Measurements from ENCODE around the gene TMEFF2.

Gene TMEFF2

DNA sequence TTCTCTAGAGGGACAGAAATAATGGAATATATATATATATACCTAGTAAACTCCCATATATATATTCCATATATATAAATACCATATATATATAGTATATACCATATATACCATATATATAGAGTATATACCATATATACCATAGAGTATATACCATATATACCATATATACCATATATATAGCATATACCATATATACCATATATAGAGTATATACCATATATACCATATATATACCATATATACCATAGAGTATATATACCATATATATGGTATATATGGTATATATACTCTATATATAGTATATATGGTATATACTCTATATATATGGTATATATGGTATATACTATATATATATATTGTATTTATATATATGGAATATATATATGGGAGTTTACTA, 285.9 kb downstream of the TMEFF2 start:
- H3K36me3 ChIP-seq (ENCODE audit: low read depth), result no peaks in the 10 kb centered on the region
- H3K27me3 ChIP-seq (ENCODE audit: insufficient read depth, poor library complexity, severe bottlenecking), result no peaks in the 10 kb centered on the region
- H3K4me3 ChIP-seq (ENCODE audit: severe bottlenecking), result no peak overlapping the region
- no peak for DNase-seq (ENCODE audit: low spot score)
- H3K27ac ChIP-seq (ENCODE audit: poor library complexity, severe bottlenecking), result no peak overlapping the region
- TF ChIP-seq, protein P1, sequence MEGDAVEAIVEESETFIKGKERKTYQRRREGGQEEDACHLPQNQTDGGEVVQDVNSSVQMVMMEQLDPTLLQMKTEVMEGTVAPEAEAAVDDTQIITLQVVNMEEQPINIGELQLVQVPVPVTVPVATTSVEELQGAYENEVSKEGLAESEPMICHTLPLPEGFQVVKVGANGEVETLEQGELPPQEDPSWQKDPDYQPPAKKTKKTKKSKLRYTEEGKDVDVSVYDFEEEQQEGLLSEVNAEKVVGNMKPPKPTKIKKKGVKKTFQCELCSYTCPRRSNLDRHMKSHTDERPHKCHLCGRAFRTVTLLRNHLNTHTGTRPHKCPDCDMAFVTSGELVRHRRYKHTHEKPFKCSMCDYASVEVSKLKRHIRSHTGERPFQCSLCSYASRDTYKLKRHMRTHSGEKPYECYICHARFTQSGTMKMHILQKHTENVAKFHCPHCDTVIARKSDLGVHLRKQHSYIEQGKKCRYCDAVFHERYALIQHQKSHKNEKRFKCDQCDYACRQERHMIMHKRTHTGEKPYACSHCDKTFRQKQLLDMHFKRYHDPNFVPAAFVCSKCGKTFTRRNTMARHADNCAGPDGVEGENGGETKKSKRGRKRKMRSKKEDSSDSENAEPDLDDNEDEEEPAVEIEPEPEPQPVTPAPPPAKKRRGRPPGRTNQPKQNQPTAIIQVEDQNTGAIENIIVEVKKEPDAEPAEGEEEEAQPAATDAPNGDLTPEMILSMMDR (IDR thresholded peaks at IDR 0.05; ENCODE audit: poor library complexity, severe bottlenecking), result no peak
- peaks cover 17% of the 10 kb centered on the region for H3K4me1 ChIP-seq (ENCODE audit: insufficient read depth, poor library complexity, severe bottlenecking)
- ATAC-seq (ENCODE audit: low read depth), result no peak
- H3K9me3 ChIP-seq (ENCODE audit: severe bottlenecking), result no peaks in the 10 kb centered on the region

DNA sequence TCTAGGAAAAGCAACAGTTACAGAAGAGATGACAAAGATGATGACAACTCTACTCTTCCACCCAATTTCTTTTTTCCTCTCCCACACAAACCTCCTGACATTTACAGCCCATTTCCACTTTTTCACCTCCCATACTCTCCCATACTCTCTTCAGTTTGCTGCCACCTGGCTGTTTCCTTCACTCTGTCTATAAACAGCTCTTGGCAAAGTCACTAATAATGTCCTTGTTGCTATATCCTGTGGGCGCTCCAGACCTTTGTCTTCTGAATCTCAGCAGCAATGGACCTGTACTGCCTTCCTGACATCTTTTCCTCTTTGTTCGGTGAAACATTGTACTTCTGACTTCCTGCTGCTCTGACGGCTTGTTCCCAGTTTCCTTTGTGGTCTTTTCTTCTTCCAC, 287.2 kb downstream of the TMEFF2 start:
- TF ChIP-seq, protein P1 (IDR thresholded peaks at IDR 0.05; ENCODE audit: poor library complexity, severe bottlenecking), result no peak

DNA sequence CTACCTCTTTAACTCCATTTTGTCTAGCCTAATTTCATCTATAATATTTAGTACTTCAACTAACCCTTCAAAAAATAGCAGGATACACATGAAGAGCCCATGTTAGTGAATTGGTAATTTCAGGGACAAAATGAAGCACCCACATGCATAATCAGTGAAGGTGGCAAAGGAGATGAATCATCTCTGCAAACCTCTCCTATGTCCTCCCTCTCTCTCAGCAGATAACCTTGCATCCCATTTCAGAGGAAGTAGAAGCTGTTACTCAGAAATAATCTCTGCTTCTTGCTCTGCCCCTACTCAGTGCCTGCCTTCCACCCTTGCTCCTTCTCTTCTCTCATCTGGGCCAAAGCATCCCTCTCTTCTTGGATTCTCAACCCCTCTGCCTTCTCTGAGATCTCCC, 287.6 kb downstream of the TMEFF2 start:
- Histone ChIP-seq H3K4me3 (ENCODE audit: severe bottlenecking) (no peak overlapping the region), H3K27ac (ENCODE audit: poor library complexity, severe bottlenecking) (no peak overlapping the region), H3K9me3 (ENCODE audit: severe bottlenecking) (no peaks in the 10 kb centered on the region), H3K27me3 (ENCODE audit: insufficient read depth, poor library complexity, severe bottlenecking) (no peaks in the 10 kb centered on the region), H3K36me3 (ENCODE audit: low read depth) (no peaks in the 10 kb centered on the region), H3K4me1 (ENCODE audit: insufficient read depth, poor library complexity, severe bottlenecking) (peaks cover 17% of the 10 kb centered on the region)
- TF ChIP-seq, protein P1 (IDR thresholded peaks at IDR 0.05; ENCODE audit: poor library complexity, severe bottlenecking), result no peak
- DNase-seq (ENCODE audit: low spot score), result no peak
- peak; percentile 58; the same call in 1 of the 3 replicates for ATAC-seq (ENCODE audit: low read depth)

More for the DNA sequence above, 287.2 kb downstream of the TMEFF2 start:
- no peak for DNase-seq (ENCODE audit: low spot score)
- no peak overlapping the region for H3K27ac ChIP-seq (ENCODE audit: poor library complexity, severe bottlenecking)
- H3K36me3 ChIP-seq (ENCODE audit: low read depth), result no peaks in the 10 kb centered on the region
- no peak for ATAC-seq (ENCODE audit: low read depth)
- no peaks in the 10 kb centered on the region for H3K27me3 ChIP-seq (ENCODE audit: insufficient read depth, poor library complexity, severe bottlenecking)
- H3K4me3 ChIP-seq (ENCODE audit: severe bottlenecking), result no peak overlapping the region
- H3K9me3 ChIP-seq (ENCODE audit: severe bottlenecking), result no peaks in the 10 kb centered on the region
- peaks cover 17% of the 10 kb centered on the region for H3K4me1 ChIP-seq (ENCODE audit: insufficient read depth, poor library complexity, severe bottlenecking)

DNA sequence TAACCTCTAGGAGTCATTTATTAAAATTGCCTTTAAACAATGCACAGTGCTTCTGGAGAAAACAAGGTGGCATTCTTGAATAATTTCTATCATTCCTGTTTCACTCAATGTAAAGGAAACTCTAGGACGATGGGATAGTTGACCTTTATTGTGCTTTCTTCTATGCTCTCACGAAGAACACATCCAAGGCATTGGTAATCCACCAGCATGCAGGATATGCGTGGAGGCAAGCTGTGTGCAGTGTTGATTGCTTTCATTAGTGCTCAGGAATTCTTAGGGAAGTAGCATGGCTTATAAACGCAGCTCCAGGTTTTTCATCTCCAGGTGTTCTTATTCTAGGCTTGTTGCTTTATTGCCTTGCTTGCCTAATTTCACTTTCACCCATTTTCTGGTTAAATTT, 289.4 kb downstream of the TMEFF2 start:
- ATAC-seq (ENCODE audit: low read depth) (no peak), DNase-seq (ENCODE audit: low spot score) (no peak)
- H3K27me3 ChIP-seq (ENCODE audit: insufficient read depth, poor library complexity, severe bottlenecking), result no peaks in the 10 kb centered on the region
- H3K27ac ChIP-seq (ENCODE audit: poor library complexity, severe bottlenecking), result no peak overlapping the region
- no peaks in the 10 kb centered on the region for H3K36me3 ChIP-seq (ENCODE audit: low read depth)
- no peak overlapping the region for H3K4me3 ChIP-seq (ENCODE audit: severe bottlenecking)
- no peaks in the 10 kb centered on the region for H3K9me3 ChIP-seq (ENCODE audit: severe bottlenecking)
- TF ChIP-seq, protein P1 (IDR thresholded peaks at IDR 0.05; ENCODE audit: poor library complexity, severe bottlenecking), result no peak
- H3K4me1 ChIP-seq (ENCODE audit: insufficient read depth, poor library complexity, severe bottlenecking), result peaks cover 13% of the 10 kb centered on the region

DNA sequence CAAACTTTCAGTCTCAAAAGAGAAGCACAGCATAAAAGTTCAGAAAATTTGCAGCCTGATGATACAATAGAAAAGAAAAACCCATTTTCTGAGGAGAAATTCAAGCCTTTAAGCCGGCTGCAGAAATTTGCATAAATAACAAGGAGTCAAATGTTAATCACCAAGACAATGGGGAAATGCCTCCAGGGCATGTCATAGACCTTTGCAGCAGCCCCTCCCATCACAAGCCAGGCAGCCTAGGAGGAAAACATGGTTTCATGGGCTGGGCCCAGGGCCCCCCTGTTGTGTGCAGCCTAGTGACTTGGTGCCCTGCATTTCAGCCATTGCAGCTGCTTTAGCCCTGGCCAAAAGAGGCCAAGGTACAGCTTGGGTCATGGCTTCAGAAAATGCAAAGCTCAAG, 293.7 kb downstream of the TMEFF2 start:
- TF ChIP-seq, protein P1 (IDR thresholded peaks at IDR 0.05; ENCODE audit: poor library complexity, severe bottlenecking), result no peak
- H3K36me3 ChIP-seq (ENCODE audit: low read depth), result no peaks in the 10 kb centered on the region
- DNase-seq (ENCODE audit: low spot score) (no peak), ATAC-seq (ENCODE audit: low read depth) (no peak)
- H3K27ac ChIP-seq (ENCODE audit: poor library complexity, severe bottlenecking), result no peak overlapping the region
- H3K9me3 ChIP-seq (ENCODE audit: severe bottlenecking), result no peaks in the 10 kb centered on the region
- peaks cover 22% of the 10 kb centered on the region for H3K4me1 ChIP-seq (ENCODE audit: insufficient read depth, poor library complexity, severe bottlenecking)
- H3K27me3 ChIP-seq (ENCODE audit: insufficient read depth, poor library complexity, severe bottlenecking), result no peaks in the 10 kb centered on the region
- no peak overlapping the region for H3K4me3 ChIP-seq (ENCODE audit: severe bottlenecking)
